K562 (cell line): ENCODE measurements around the gene SOX8. TPM values are rescaled to one million over a fixed set of nuclear protein-coding genes. Genes with fewer than 3 reads are reported as not detected.

Experiments
- ATAC-seq: fragments of 200-7000 bp; cut with Tn5 transposase; 3 replicates; pipeline ENCODE4 v1.9.1; 2020; ENCODE audit warnings: moderate library complexity
- BruUV-seq: library from RNA; stranded (reverse); fragments of 400-500 nt; replicated peaks from 2 replicates; lab custom pipeline; 2021; lab: Mats Ljungman, UMichigan
- CTCF ChIA-PET: fragments of 300-600 bp; formaldehyde crosslinking; extraction: SDS; loops from one replicate; lab custom pipeline; 2021; ENCODE audit warnings: low intra/inter-chr PET ratio; lab: Yijun Ruan, JAX
- POLR2A ChIA-PET: fragments of 300-600, 350-650 bp; sonication (Branson Sonifier 250); formaldehyde crosslinking; extraction: SDS; loops from one replicate; lab custom pipeline; 2021; ENCODE audit warnings: antibody characterized with exemption, inconsistent platforms; lab: Yijun Ruan, JAX
- DNase-seq, 4 experiments: peaks; one replicate each; pipeline versions ENCODE4 v3.0.0 to v3.0.0-alpha.2; 2011 to 2018; ENCODE audit warnings: low spot score in 3 of 4, mixed read lengths in 3 of 4; ENCODE audit errors: extremely low read depth in 1 of 4
- FAIRE-seq: peaks from 2 replicates; lab custom pipeline; 2011; peaks lifted over from hg19 to GRCh38; lab: Jason Lieb, UNC
- H2AFZ ChIP-seq: 2 replicates; pipeline ENCODE4 v1.6.0; 2011; ENCODE audit warnings: low read depth, low read length, control low read depth, inconsistent platforms
- H3K27ac ChIP-seq: fragments of 200-600 bp; 3 replicates; pipeline ENCODE4 v1.8.0; 2011; ENCODE audit warnings: low read depth, mild to moderate bottlenecking, control low read depth, inconsistent platforms, low read length, moderate library complexity, mixed read lengths; ENCODE audit errors: extremely low read depth
- H3K27me3 ChIP-seq, 2 experiments: fragments of 300-600 bp in 1 of 2; 2 replicates in 1 of 2; 3 replicates in 1 of 2; pipeline versions ENCODE4 v1.6.0 to v1.8.0; 2011; ENCODE audit warnings: inconsistent platforms in 2 of 2, low read length in 2 of 2, mild to moderate bottlenecking in 1 of 2, mixed read lengths in 1 of 2, moderate library complexity in 1 of 2; ENCODE audit not compliant: control insufficient read depth in 2 of 2, insufficient read depth in 2 of 2
- H3K36me3 ChIP-seq: fragments of 300-600 bp; 3 replicates; pipeline ENCODE4 v1.8.0; 2011; ENCODE audit warnings: mild to moderate bottlenecking, low read length, inconsistent platforms; ENCODE audit not compliant: control insufficient read depth, insufficient read depth
- H3K4me1 ChIP-seq, 2 experiments: fragments of 200-600 bp in 1 of 2; replicated peaks in 1 of 2; 2 replicates in 1 of 2; 3 replicates in 1 of 2; pipeline versions ENCODE4 v1.5.1 to v1.8.0; 2011; ENCODE audit warnings: inconsistent platforms in 2 of 2, low read length in 2 of 2, mild to moderate bottlenecking in 1 of 2, mixed read lengths in 1 of 2, moderate library complexity in 1 of 2; ENCODE audit not compliant: control insufficient read depth in 2 of 2, insufficient read depth in 2 of 2
- H3K4me2 ChIP-seq: 2 replicates; pipeline ENCODE4 v1.6.1; 2011; ENCODE audit warnings: low read length, control low read depth, inconsistent platforms, mixed read lengths; ENCODE audit not compliant: insufficient read depth
- H3K4me3 ChIP-seq: fragments of 200-600 bp; sonication (generic), shearing (Covaris generic); 2 replicates; pipeline ENCODE4 v1.5.1; 2016; ENCODE audit warnings: control low read depth, inconsistent platforms
- H3K79me2 ChIP-seq: fragments of 200-600 bp; 3 replicates; pipeline ENCODE4 v1.8.0; 2011; ENCODE audit warnings: low read length, inconsistent platforms; ENCODE audit not compliant: control insufficient read depth, insufficient read depth
- H3K9ac ChIP-seq, 2 experiments: 2 replicates each; pipeline versions ENCODE4 v1.6.0 to v1.6.1; 2011; ENCODE audit warnings: low read depth in 2 of 2, low read length in 2 of 2, control low read depth in 1 of 2, inconsistent platforms in 1 of 2, mild to moderate bottlenecking in 1 of 2, mixed read lengths in 1 of 2; ENCODE audit not compliant: insufficient read depth in 1 of 2
- H3K9me1 ChIP-seq: one replicate; pipeline ENCODE4 v1.6.0; 2011; ENCODE audit warnings: inconsistent platforms, mild to moderate bottlenecking, low read length, moderate library complexity; ENCODE audit not compliant: control insufficient read depth, insufficient read depth
- H3K9me3 ChIP-seq: replicated peaks from 2 replicates; pipeline ENCODE4 v1.5.1; 2011; ENCODE audit warnings: low read depth, low read length, inconsistent platforms; ENCODE audit not compliant: control insufficient read depth, insufficient read depth
- H4K20me1 ChIP-seq: replicated peaks from 2 replicates; pipeline ENCODE4 v1.6.1; 2011; ENCODE audit warnings: low read length, inconsistent platforms, mixed read lengths; ENCODE audit not compliant: control insufficient read depth, insufficient read depth
- HDAC3 ChIP-seq: fragments of 450-650 bp; IDR thresholded peaks from 2 replicates; pipeline ENCODE4 v1.6.1; 2018; ENCODE audit warnings: borderline replicate concordance, mild to moderate bottlenecking, moderate library complexity; ENCODE audit not compliant: partially characterized antibody
- KDM2B ChIP-seq: fragments of 250-450 bp; sonication (Bioruptor Pico); IDR thresholded peaks from 2 replicates; pipeline ENCODE4 v1.8.0; 2021; ENCODE audit warnings: mild to moderate bottlenecking, moderate library complexity
- NCOR1 ChIP-seq: fragments of 450-650 bp; IDR thresholded peaks from 2 replicates; pipeline ENCODE4 v1.6.1; 2016; ENCODE audit warnings: mild to moderate bottlenecking, moderate library complexity
- RBM15 ChIP-seq: fragments of 200-400 bp; formaldehyde crosslinking; IDR thresholded peaks from 2 replicates; pipeline ENCODE4 v1.6.1; 2018; ENCODE audit warnings: mild to moderate bottlenecking, low read length, moderate library complexity; ENCODE audit not compliant: insufficient read depth
- SOX6 ChIP-seq: fragments of 450-650 bp; IDR thresholded peaks from 2 replicates; pipeline ENCODE4 v1.6.1; 2014; ENCODE audit warnings: mild to moderate bottlenecking
- TEAD1 ChIP-seq, 2 experiments: fragments of 450-650 bp in 1 of 2; sonication (generic) in 1 of 2; formaldehyde crosslinking; IDR thresholded peaks; 2 replicates each; pipeline versions ENCODE4 v1.4.0 to v1.8.0; 2020 to 2022; ENCODE audit warnings: mild to moderate bottlenecking in 2 of 2, missing genetic modification reagents in 1 of 2
- ZEB2 ChIP-seq: fragments of 450-650 bp; IDR thresholded peaks from 2 replicates; pipeline ENCODE4 v1.6.1; 2016
- ZNF41 ChIP-seq: fragments of 250-450 bp; sonication (Bioruptor Pico); conservative IDR thresholded peaks from 2 replicates; pipeline ENCODE4 v1.4.0; 2020; ENCODE audit warnings: mild to moderate bottlenecking
- WGBS: fragments of 100-300 bp; shearing (Covaris generic); methylation state at CpG from one replicate; pipeline ENCODE4 v1.1.6; 2016; ENCODE audit warnings: low coverage, mixed read lengths; ENCODE audit not compliant: insufficient coverage; ENCODE audit errors: missing lambda C conversion rate; 5-methylcytosine and 5-hydroxymethylcytosine counted together
- in situ Hi-C: fragments of 300-500 bp; cut with MboI; formaldehyde crosslinking; loops from 4 replicates; pipeline ENCODE4 v1.15.0; 2018; ENCODE audit warnings: inconsistent platforms, mixed read lengths
- intact Hi-C: fragments of 100-400 bp; cut with micrococcal nuclease; formaldehyde crosslinking; loops from 2 replicates; pipeline ENCODE4 v1.14.2; 2022
- polyA plus RNA-seq, 8 experiments: library from polyadenylated mRNA; depleted of rRNA in 4 of 8; stranded (reverse) in 5 of 8; unstranded in 3 of 8; fragments of >200 nt; fragmentation: Nextera tagmentation in 2 of 8; fragmentation: Illumina TruSeq in 1 of 8; extraction: Ambion mirVana in 2 of 8; extraction: Trizol in 1 of 8; gene quantifications; 2 replicates each; pipeline versions ENCODE4 v1.2.1 to v1.2.3, GENCODE V29; 2011 to 2014; ENCODE audit warnings: inconsistent platforms in 1 of 8, missing spikeins in 1 of 8
- total RNA-seq, 7 experiments: library from RNA; depleted of rRNA in 6 of 7; stranded (reverse); fragments of >200 nt in 6 of 7; fragmentation: Illumina TruSeq in 2 of 7; extraction: Trizol in 2 of 7; gene quantifications; 2 replicates each; pipeline versions ENCODE4 v1.2.1 to v1.2.3, GENCODE V29; 2011 to 2021; ENCODE audit warnings: low replicate concordance in 1 of 7
- TF ChIP-seq, protein P1 (sequence below): sonication (generic); formaldehyde crosslinking; IDR thresholded peaks from 2 replicates; pipeline ENCODE4 v1.8.1; 2023; ENCODE audit warnings: missing genetic modification reagents, mild to moderate bottlenecking, borderline replicate concordance
- TF ChIP-seq, protein P2 (sequence below): IDR thresholded peaks from 2 replicates; pipeline ENCODE4 v1.6.1; 2014; ENCODE audit warnings: antibody characterized with exemption
- TF ChIP-seq, protein P3 (sequence below), 2 experiments: fragments of 200-800 bp in 1 of 2; sonication (Bioruptor generic) in 1 of 2; sonication (generic) in 1 of 2; formaldehyde crosslinking in 1 of 2; IDR thresholded peaks in 1 of 2; conservative IDR thresholded peaks in 1 of 2; 2 replicates each; pipeline versions ENCODE4 v1.5.0 to v1.6.1; 2016 to 2020; ENCODE audit warnings: missing compliant biosample characterization in 1 of 2, missing genetic modification characterization in 1 of 2, missing genetic modification reagents in 1 of 2

Gene SOX8
- total and polyA plus RNA-seq, 9 of the 15 experiments (the other 6 are each of a cell fraction or from before 2014, with no cell fraction given), result 0.07 to 0.15 (median 0.15) TPM; not detected in 6

DNA sequence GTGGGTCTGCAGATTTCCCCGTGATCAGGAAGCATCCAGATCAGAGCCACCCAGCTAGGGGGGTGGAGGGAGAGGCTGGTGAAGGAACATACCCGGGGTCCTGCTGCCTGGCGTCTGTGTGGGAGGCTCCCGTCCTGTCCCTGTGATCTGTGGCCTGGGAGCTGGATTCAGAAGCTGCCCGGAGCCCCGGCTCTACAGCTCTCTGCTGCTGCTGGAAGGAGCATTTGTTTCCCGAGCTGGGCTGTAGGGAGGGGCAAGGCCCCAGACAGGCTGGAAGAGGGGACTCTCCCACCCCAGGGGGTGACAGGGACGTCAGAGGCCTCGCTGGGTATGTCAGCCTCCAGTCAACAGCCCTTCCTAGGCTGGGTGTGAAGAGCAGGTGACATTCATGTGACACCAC lies 10.2 kb downstream of the SOX8 start:
- Histone ChIP-seq H3K9me1 (no peaks in the 10 kb centered on the region), H2AFZ (no peak overlapping the region), H3K36me3 (no peaks in the 10 kb centered on the region), H3K4me1 (peaks cover 0 to 41% of the 10 kb centered on the region in 2 experiments; a peak in 2 of 5 replicates), H3K9me3 (no peaks in the 10 kb centered on the region), H3K27ac (no peak overlapping the region), H3K79me2 (no peaks in the 10 kb centered on the region)
- FAIRE-seq (no peak), DNase-seq (no peak), ATAC-seq (no peak)
- intact Hi-C loops (no loop called here), in situ Hi-C loops (no loop called here)
- CTCF ChIA-PET, result no interaction called here
- no TSS peak for BruUV-seq
- POLR2A ChIA-PET, result interaction anchor here (0.6 kb wide), 2 partner anchors 31 to 82 kb away, joined by 3 read pairs; no protein-coding TSS in a partner anchor
- TF ChIP-seq ZNF41 (CRISPR knock-in tag) (no peak), RBM15 (no peak), TEAD1 (CRISPR knock-in tag; IDR thresholded peaks at IDR 0.05) (no peak), HDAC3 (no peak), ZEB2 (no peak), NCOR1 (no peak), KDM2B (CRISPR knock-in tag) (no peak), SOX6 (no peak)
- TF ChIP-seq, protein P1, sequence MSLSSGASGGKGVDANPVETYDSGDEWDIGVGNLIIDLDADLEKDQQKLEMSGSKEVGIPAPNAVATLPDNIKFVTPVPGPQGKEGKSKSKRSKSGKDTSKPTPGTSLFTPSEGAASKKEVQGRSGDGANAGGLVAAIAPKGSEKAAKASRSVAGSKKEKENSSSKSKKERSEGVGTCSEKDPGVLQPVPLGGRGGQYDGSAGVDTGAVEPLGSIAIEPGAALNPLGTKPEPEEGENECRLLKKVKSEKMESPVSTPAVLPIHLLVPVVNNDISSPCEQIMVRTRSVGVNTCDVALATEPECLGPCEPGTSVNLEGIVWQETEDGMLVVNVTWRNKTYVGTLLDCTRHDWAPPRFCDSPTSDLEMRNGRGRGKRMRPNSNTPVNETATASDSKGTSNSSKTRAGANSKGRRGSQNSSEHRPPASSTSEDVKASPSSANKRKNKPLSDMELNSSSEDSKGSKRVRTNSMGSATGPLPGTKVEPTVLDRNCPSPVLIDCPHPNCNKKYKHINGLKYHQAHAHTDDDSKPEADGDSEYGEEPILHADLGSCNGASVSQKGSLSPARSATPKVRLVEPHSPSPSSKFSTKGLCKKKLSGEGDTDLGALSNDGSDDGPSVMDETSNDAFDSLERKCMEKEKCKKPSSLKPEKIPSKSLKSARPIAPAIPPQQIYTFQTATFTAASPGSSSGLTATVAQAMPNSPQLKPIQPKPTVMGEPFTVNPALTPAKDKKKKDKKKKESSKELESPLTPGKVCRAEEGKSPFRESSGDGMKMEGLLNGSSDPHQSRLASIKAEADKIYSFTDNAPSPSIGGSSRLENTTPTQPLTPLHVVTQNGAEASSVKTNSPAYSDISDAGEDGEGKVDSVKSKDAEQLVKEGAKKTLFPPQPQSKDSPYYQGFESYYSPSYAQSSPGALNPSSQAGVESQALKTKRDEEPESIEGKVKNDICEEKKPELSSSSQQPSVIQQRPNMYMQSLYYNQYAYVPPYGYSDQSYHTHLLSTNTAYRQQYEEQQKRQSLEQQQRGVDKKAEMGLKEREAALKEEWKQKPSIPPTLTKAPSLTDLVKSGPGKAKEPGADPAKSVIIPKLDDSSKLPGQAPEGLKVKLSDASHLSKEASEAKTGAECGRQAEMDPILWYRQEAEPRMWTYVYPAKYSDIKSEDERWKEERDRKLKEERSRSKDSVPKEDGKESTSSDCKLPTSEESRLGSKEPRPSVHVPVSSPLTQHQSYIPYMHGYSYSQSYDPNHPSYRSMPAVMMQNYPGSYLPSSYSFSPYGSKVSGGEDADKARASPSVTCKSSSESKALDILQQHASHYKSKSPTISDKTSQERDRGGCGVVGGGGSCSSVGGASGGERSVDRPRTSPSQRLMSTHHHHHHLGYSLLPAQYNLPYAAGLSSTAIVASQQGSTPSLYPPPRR (CRISPR knock-in tag), result no peak
- TF ChIP-seq, protein P2, sequence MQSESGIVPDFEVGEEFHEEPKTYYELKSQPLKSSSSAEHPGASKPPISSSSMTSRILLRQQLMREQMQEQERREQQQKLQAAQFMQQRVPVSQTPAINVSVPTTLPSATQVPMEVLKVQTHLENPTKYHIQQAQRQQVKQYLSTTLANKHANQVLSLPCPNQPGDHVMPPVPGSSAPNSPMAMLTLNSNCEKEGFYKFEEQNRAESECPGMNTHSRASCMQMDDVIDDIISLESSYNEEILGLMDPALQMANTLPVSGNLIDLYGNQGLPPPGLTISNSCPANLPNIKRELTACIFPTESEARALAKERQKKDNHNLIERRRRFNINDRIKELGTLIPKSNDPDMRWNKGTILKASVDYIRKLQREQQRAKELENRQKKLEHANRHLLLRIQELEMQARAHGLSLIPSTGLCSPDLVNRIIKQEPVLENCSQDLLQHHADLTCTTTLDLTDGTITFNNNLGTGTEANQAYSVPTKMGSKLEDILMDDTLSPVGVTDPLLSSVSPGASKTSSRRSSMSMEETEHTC, result no peak
- TF ChIP-seq, protein P3, sequence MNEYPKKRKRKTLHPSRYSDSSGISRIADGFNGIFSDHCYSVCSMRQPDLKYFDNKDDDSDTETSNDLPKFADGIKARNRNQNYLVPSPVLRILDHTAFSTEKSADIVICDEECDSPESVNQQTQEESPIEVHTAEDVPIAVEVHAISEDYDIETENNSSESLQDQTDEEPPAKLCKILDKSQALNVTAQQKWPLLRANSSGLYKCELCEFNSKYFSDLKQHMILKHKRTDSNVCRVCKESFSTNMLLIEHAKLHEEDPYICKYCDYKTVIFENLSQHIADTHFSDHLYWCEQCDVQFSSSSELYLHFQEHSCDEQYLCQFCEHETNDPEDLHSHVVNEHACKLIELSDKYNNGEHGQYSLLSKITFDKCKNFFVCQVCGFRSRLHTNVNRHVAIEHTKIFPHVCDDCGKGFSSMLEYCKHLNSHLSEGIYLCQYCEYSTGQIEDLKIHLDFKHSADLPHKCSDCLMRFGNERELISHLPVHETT (CRISPR knock-in tag; conservative IDR thresholded peaks at IDR 0.05 in 1 of 2, IDR thresholded peaks at IDR 0.05 in 1 of 2), result no peak
- TF ChIP-seq, all 486 proteins: peak for 0
- Histone ChIP-seq H3K4me3 (no peak overlapping the region), H3K4me2 (no peak overlapping the region), H3K9ac (no peak overlapping the region; a peak in 1 of 4 replicates), H3K27me3 (peaks cover 15 to 57% of the 10 kb centered on the region in 2 experiments; a peak in 3 of 5 replicates), H4K20me1 (peaks cover 14% of the 10 kb centered on the region; the same call in 1 of the 2 replicates)
- 0% methylated on average over 8 of the region's 9 CpGs for WGBS
